Mononuclear cell (primary cell): ENCODE measurements around the gene RBM19. TPM values are rescaled to one million over a fixed set of nuclear protein-coding genes. Genes with fewer than 3 reads are reported as not detected.

Experiments used
- H3K27me3 ChIP-seq: 2 replicates; pipeline ENCODE4 v1.6.0; 2011; ENCODE audit warnings: low read length, control low read depth; ENCODE audit not compliant: insufficient read depth
- H3K4me1 ChIP-seq: 2 replicates; pipeline ENCODE4 v1.5.1; 2011; ENCODE audit warnings: mild to moderate bottlenecking, low read length, control low read depth; ENCODE audit not compliant: insufficient read depth
- H3K4me3 ChIP-seq: 2 replicates; pipeline ENCODE4 v1.5.1; 2011; ENCODE audit warnings: mild to moderate bottlenecking, low read length, moderate library complexity
- H3K9me3 ChIP-seq: 2 replicates; pipeline ENCODE4 v1.5.1; 2011; ENCODE audit warnings: low read depth, mild to moderate bottlenecking, control low read depth, low read length
- total RNA-seq: library from RNA; depleted of rRNA; stranded (reverse); fragments of >200 nt; gene quantifications from one replicate; pipeline ENCODE4 v1.2.3, GENCODE V29; 2012

RBM19 gene
- total RNA-seq, 1 donor = 33.8 TPM

DNA sequence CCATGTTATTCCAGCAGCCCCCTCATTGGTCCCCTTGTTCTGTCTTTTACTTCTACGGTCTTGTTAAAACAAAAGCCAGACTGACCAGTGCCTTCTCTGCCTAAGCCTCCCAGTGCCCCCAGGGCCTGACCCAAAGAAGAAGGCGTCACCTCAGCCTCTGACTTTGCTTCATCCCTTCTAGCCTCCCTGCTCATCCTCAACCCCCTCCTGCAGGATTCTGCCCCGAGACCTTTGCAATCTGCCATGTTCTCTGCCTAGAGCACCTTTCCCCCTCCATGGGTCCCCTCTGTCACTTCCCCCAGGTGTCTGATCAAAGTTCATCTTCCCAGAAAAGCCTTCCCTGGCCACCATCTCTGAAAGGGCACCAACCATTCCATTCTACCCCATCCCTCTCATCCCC is 7.9 kb upstream of the RBM19 start:
- peaks cover 14% of the 10 kb centered on the region for H3K27me3 ChIP-seq
- no peaks in the 10 kb centered on the region for H3K9me3 ChIP-seq
- no peak overlapping the region for H3K4me3 ChIP-seq
- H3K4me1 ChIP-seq = no peaks in the 10 kb centered on the region

DNA sequence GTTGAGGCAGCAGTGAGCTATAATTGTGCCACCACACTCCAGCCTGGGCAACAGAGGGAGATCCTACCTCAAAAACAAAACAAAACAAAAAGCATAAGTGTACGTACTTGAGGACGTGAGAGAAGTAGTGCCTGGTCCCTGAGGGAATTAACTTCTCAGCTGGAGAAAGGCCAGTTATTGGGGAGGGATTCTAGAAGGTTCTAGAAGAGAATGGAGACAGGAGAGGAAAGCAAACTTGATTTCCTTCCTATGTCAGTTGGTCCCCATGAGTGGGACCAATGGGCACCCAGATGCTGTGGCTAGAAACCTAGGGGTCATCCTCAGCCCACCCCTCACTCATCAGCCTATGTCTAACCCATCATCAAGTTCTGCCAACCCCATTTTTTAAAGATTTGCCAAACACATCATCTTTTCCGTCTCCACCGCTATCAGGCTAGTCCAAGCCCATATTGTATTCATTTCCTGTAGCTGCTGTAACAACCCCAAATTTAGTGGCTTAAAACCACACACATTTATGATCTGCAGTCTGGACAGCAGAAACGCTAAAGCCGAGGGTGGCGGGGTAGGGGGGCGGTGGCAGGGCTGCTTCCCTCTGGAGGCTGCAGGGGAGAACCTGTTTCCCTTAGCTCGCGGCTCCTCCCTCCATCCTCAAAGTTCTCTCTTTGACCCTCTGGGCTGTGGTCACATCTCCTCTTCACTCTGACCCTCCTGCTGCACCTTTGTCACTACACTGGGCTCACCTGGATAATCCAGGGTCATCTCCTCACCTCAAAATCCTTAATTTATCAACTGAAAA is 7.2 kb upstream of the RBM19 start:
- H3K9me3 ChIP-seq = no peaks in the 10 kb centered on the region
- H3K4me3 ChIP-seq = no peak overlapping the region
- peaks cover 14% of the 10 kb centered on the region for H3K27me3 ChIP-seq
- H3K4me1 ChIP-seq = no peaks in the 10 kb centered on the region

DNA sequence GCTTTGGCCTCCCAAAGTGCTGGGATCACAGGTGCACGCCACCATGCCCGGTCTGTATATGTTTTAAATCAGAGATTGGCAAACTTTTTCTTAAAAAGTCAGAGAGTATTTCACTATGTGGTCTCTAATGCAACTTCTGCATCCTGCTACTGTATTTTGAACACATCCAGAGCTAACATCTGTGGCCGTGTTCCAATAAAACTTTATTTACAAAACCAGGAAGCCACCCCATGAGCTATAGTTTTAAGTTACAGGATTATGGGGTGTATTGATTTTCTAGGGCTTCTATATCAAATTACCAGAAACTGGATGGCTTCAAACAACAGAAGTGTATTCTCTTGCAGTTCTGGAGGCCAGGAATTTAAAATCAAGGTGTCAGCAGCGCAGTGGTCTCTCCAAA is 5.3 kb upstream of the RBM19 start:
- Histone ChIP-seq H3K4me1 (peaks cover 8% of the 10 kb centered on the region), H3K4me3 (no peak overlapping the region), H3K27me3 (peaks cover 14% of the 10 kb centered on the region), H3K9me3 (no peaks in the 10 kb centered on the region)

GRCh38 chr12:113970211-113970610 is 4.1 kb upstream of the RBM19 start:
- Histone ChIP-seq H3K27me3 (peaks cover 11% of the 10 kb centered on the region), H3K9me3 (no peaks in the 10 kb centered on the region), H3K4me3 (no peak overlapping the region)

DNA sequence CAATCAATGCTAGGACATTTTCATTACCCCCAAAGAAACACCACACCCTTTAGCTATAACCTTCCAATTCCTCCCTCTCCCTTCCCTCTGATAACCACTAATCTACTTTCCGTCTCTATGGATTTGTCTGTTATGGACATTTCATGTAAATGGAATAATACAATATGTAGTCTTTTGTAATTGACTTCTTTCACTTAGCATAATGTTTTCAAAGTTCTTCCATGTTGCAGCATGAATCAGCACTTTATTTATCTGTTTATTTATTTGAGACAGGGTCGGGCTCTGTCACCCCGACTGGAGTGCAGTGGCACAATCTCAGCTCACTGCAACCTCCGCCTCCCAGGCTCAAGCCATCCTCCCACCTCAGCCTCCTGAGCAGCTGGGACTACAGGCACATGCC is 1.2 kb upstream of the RBM19 start:
- no peaks in the 10 kb centered on the region for H3K27me3 ChIP-seq
- no peak overlapping the region for H3K4me3 ChIP-seq

More at GRCh38 chr12:113970211-113970610, 4.1 kb upstream of the RBM19 start:
- H3K4me1 ChIP-seq = peaks cover 15% of the 10 kb centered on the region

GRCh38 chr12:113962733-113963132 is 3.4 kb downstream of the RBM19 start:
- Histone ChIP-seq H3K27me3 (no peaks in the 10 kb centered on the region), H3K4me3 (no peak overlapping the region), H3K9me3 (no peaks in the 10 kb centered on the region), H3K4me1 (peaks cover 27% of the 10 kb centered on the region)

More for the DNA sequence above, 1.2 kb upstream of the RBM19 start:
- Histone ChIP-seq H3K4me1 (peaks cover 24% of the 10 kb centered on the region), H3K9me3 (no peaks in the 10 kb centered on the region)

DNA sequence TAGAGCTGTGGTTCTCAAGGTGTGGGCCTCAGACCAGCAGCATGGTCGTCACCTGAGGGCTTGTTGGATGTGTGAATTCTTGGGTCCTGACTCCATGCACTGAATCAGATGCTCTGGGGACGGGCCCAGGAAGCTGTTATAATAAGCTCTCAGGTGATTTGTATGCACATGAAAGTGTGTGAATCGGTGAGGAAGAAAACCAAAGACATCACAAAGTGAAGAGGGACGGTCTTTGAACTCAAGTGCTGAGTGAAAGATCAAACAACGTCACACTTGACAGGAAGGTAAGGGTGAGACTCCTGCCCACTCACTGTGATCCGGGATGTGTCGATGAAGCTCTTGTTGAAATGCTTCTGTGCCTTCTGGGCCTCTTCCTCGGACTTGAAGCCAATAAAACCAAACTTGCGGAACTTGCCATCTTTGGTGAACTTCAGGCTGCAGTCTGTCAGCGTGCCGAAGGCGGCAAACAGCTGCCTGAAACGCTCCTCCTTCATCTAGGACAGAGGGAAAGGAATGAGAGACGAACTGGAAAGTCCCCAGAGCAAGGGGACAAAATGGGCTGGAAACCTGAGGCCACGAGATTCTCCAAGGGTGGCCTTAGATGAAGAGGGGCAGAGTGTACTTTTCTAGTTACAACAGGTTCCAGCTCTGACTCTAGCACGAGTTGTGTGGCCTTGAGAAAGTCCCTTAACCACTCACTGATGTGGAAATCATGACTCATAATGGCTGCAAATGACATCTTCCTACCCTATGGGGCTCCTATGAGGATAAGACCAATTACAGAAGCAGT is 4.0 kb downstream of the RBM19 start:
- H3K4me3 ChIP-seq = no peak overlapping the region

DNA sequence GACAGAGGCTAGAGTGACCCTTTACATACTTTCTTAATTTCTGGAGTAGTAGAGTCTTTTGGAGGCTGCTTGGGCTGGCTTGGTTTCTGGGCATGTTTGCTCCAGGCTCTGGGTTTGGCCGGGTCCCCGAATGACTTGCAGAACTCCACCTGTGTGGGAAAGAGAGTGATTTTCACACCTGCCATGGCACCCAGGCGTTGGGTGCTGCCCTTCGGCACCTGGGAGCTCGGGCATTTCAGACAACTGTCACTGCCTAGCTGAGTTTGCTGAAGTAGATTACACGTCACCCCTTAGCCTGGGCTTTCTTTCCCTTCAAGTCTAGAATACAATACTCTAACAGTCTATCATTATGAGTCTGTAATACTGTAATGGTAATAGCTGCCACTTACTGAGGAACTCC is 6.1 kb downstream of the RBM19 start:
- Histone ChIP-seq H3K27me3 (no peaks in the 10 kb centered on the region), H3K9me3 (no peaks in the 10 kb centered on the region), H3K4me1 (peaks cover 10% of the 10 kb centered on the region), H3K4me3 (no peak overlapping the region)

More for the DNA sequence above, 4.0 kb downstream of the RBM19 start:
- H3K27me3 ChIP-seq = no peaks in the 10 kb centered on the region
- H3K9me3 ChIP-seq = no peaks in the 10 kb centered on the region
- H3K4me1 ChIP-seq = peaks cover 26% of the 10 kb centered on the region

DNA sequence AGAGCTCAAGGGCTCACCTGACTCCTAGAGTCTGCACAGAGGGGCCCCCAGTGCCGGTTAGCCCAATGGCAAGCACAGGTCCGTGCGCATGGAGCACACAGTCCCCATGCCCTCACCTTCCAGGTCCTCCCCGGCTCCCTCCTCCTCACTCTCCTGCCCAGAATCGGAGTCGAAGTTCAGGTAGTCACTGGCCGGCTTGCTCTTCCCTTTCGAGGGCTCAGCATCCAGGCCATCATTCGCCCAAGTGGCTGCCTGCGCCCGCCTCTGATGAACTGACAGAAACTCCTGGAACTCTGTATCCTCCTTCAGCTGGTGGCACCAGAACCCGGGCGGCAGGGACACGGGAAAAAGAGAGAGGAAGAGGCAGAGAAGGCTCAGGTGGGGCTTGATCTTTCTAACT is 7.0 kb downstream of the RBM19 start:
- no peaks in the 10 kb centered on the region for H3K9me3 ChIP-seq
- H3K27me3 ChIP-seq = no peaks in the 10 kb centered on the region
- peaks cover 5% of the 10 kb centered on the region for H3K4me1 ChIP-seq
- no peak overlapping the region for H3K4me3 ChIP-seq

GRCh38 chr12:113958108-113958507 is 8.0 kb downstream of the RBM19 start:
- Histone ChIP-seq H3K4me1 (peaks cover 5% of the 10 kb centered on the region), H3K4me3 (no peak overlapping the region), H3K9me3 (no peaks in the 10 kb centered on the region), H3K27me3 (no peaks in the 10 kb centered on the region)

- H3K9me3 ChIP-seq = no peaks in the 10 kb centered on the region
Measured at GRCh38 chr12:113957627-113958026, 8.5 kb downstream of the RBM19 start.

DNA sequence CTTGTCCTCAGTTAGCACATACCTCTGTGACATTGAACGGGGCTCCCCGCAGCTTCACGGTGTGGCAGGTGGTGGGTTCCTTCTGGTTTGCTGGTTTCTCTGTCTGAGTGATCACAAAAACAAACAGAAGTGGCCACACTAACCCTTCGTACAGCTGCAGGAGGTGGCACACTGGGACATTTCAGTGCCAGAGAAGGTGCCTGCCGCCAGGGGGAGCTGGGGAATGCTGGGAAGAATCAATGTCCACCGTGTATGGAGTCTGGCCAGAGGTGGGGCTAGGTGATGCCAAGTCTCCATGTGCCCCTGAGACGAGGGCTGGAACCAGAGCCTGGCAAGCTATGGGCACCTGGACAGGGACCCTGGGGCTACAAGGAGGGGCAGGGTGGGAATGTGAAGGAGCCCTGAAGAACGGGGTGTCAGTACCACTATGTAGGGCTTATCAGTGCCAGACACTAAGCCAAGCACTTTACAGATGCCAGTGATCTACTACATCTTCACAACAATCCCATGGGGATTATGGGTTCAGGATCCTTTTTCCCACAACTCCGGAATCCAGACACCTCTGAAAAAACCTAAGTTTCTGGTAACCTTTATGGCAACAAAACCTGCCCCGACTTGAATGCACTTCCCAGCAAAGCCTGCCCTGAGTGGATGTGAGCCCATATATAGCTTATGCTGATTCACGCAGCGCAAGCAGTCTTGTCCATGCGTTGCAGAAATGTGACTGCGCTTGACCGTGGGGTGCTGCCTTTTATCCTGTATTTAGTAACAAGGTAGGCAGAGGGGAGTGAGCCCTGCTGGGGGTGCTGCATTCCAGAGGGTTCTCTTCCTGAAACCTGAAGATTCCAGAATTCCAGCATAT is 10.8 kb downstream of the RBM19 start:
- Histone ChIP-seq H3K27me3 (no peaks in the 10 kb centered on the region), H3K4me3 (no peak overlapping the region), H3K9me3 (no peaks in the 10 kb centered on the region), H3K4me1 (no peaks in the 10 kb centered on the region)

More at GRCh38 chr12:113957627-113958026, 8.5 kb downstream of the RBM19 start:
- Histone ChIP-seq H3K4me3 (no peak overlapping the region), H3K4me1 (peaks cover 5% of the 10 kb centered on the region), H3K27me3 (no peaks in the 10 kb centered on the region)

DNA sequence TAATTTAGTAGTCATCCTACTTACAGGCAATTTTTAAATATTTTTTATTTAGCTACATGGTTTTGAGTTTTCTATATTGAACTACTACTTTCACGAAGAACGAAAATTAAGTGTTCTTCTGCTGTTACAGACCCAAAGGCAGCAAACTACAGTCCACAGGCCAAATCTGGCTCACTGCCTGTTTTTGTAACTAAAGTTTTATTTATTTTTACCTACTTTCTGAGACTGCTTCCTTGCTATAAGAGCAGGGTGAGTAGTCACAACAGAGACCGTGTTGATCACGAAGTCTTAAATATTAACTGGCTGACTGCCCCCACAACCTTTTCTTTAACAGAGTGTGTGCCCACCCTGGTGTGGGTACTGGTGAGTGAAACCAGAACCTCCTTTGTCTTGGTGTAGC is 11.6 kb downstream of the RBM19 start:
- Histone ChIP-seq H3K4me1 (peaks cover 3% of the 10 kb centered on the region), H3K27me3 (no peaks in the 10 kb centered on the region), H3K9me3 (no peaks in the 10 kb centered on the region), H3K4me3 (no peak overlapping the region)

- Histone ChIP-seq H3K9me3 (no peaks in the 10 kb centered on the region), H3K4me3 (no peak overlapping the region), H3K27me3 (no peaks in the 10 kb centered on the region), H3K4me1 (peaks cover 4% of the 10 kb centered on the region)
Measured at GRCh38 chr12:113950873-113951272, 15.3 kb downstream of the RBM19 start.
